Sigmoid colon (tissue), 7 donors: ENCODE data around the gene UBL4B. TPM values are rescaled to one million over a fixed set of nuclear protein-coding genes. Genes with fewer than 3 reads are reported as not detected.

Experiments used
- DNase-seq: peaks from one replicate; pipeline ENCODE4 v3.0.0-alpha.2; 2019
- H3K27ac ChIP-seq, 4 donors: fragments of 200-600 bp; sonication (generic); one replicate each; pipeline ENCODE4 v1.5.1; 2016 to 2019; ENCODE audit warnings: mild to moderate bottlenecking in 1 of 4
- H3K27me3 ChIP-seq, 3 donors: fragments of 200-600 bp; sonication (generic); one replicate each; pipeline ENCODE4 v1.5.1; 2019; ENCODE audit warnings: mild to moderate bottlenecking in 1 of 3
- H3K36me3 ChIP-seq, 4 donors: fragments of 200-600 bp; sonication (generic); one replicate each; pipeline ENCODE4 v1.5.1; 2016 to 2019
- H3K4me1 ChIP-seq, 4 donors: fragments of 200-600 bp; sonication (generic); one replicate each; pipeline ENCODE4 v1.5.1; 2017 to 2019
- H3K4me3 ChIP-seq, 4 donors: fragments of 200-600 bp; sonication (generic); one replicate each; pipeline ENCODE4 v1.5.1; 2017 to 2019; ENCODE audit warnings: mild to moderate bottlenecking in 2 of 4, moderate library complexity in 1 of 4
- H3K9me3 ChIP-seq, 4 donors: fragments of 200-600 bp in 3 of 4; sonication (generic) in 3 of 4; one replicate each; pipeline versions ENCODE4 v1.5.1 to v1.6.1; 2013 to 2019
- EP300 ChIP-seq, 4 donors: sonication (generic); formaldehyde crosslinking; IDR thresholded peaks; one replicate each; pipeline ENCODE4 v1.6.1; 2017; ENCODE audit warnings: antibody characterized with exemption in 4 of 4
- POLR2A ChIP-seq, 2 donors: fragments of 450-650 bp; IDR thresholded peaks; one replicate each; pipeline ENCODE4 v1.6.1; 2016; ENCODE audit warnings: antibody characterized with exemption in 2 of 2, mild to moderate bottlenecking in 2 of 2, moderate library complexity in 2 of 2
- POLR2AphosphoS5 ChIP-seq, 4 donors: sonication (generic); formaldehyde crosslinking; IDR thresholded peaks; one replicate each; pipeline ENCODE4 v1.6.1; 2017; ENCODE audit warnings: antibody characterized with exemption in 4 of 4
- WGBS, 2 donors: extraction: QIAGEN DNeasy Blood & Tissue Kit; methylation state at CpG; one replicate each; pipeline ENCODE4 v1.1.7; 2013; 5-methylcytosine and 5-hydroxymethylcytosine counted together
- intact Hi-C: fragments of 100-400 bp; cut with DNase I; formaldehyde crosslinking; loops from one replicate; pipeline ENCODE4 v1.15.1; 2023
- polyA plus RNA-seq, 3 donors: library from polyadenylated mRNA; stranded (reverse); fragments of 200-250 nt; gene quantifications; one replicate each; pipeline ENCODE4 v1.2.3, GENCODE V29; 2013
- total RNA-seq, 4 donors: library from RNA; depleted of rRNA; stranded (reverse); fragments of >200 nt; gene quantifications; one replicate each; pipeline ENCODE4 v1.1.0, GENCODE V29; 2016
- TF ChIP-seq, protein P1 (sequence below), 4 experiments: fragments of 450-650 bp in 3 of 4; fragments of 200-600 bp in 1 of 4; IDR thresholded peaks; one replicate each; pipeline ENCODE4 v1.5.1; 2016 to 2019; ENCODE audit warnings: antibody characterized with exemption in 4 of 4, mild to moderate bottlenecking in 3 of 4, moderate library complexity in 2 of 4
- donor health status: healthy with polysubstance abuse.
- donor health status: Bipolar disorder and iron deficiency.
- donor health status: healthy.

UBL4B gene
- total and polyA plus RNA-seq, 7 donors: 0.06 to 0.33 TPM; not detected in 5

- DNase-seq: no peak
- Histone ChIP-seq H3K4me1 (peaks cover 0 to 14% (median 11%) of the 10 kb centered on the region in 4 donors), H3K27me3 (peaks cover 0 to 9% (median 0%) of the 10 kb centered on the region in 3 donors), H3K36me3 (no peaks in the 10 kb centered on the region), H3K9me3 (no peaks in the 10 kb centered on the region), H3K4me3 (no peak overlapping the region), H3K27ac (no peak overlapping the region)
- WGBS, 2 donors: 46 to 58% methylated on average over 15 of the region's 15 CpGs
- TF ChIP-seq EP300 (IDR thresholded peaks at IDR 0.05): no peak
- TF ChIP-seq, protein P1, sequence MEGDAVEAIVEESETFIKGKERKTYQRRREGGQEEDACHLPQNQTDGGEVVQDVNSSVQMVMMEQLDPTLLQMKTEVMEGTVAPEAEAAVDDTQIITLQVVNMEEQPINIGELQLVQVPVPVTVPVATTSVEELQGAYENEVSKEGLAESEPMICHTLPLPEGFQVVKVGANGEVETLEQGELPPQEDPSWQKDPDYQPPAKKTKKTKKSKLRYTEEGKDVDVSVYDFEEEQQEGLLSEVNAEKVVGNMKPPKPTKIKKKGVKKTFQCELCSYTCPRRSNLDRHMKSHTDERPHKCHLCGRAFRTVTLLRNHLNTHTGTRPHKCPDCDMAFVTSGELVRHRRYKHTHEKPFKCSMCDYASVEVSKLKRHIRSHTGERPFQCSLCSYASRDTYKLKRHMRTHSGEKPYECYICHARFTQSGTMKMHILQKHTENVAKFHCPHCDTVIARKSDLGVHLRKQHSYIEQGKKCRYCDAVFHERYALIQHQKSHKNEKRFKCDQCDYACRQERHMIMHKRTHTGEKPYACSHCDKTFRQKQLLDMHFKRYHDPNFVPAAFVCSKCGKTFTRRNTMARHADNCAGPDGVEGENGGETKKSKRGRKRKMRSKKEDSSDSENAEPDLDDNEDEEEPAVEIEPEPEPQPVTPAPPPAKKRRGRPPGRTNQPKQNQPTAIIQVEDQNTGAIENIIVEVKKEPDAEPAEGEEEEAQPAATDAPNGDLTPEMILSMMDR (IDR thresholded peaks at IDR 0.05): peak; percentile 40 to 74 (median 62)
- intact Hi-C loops: loop anchor here (2.0 kb wide), 1 partner anchor 19 kb away; no protein-coding TSS in a partner anchor
Observed at GRCh38 chr1:110087812-110088738, 24.2 kb upstream of the UBL4B start.

DNA sequence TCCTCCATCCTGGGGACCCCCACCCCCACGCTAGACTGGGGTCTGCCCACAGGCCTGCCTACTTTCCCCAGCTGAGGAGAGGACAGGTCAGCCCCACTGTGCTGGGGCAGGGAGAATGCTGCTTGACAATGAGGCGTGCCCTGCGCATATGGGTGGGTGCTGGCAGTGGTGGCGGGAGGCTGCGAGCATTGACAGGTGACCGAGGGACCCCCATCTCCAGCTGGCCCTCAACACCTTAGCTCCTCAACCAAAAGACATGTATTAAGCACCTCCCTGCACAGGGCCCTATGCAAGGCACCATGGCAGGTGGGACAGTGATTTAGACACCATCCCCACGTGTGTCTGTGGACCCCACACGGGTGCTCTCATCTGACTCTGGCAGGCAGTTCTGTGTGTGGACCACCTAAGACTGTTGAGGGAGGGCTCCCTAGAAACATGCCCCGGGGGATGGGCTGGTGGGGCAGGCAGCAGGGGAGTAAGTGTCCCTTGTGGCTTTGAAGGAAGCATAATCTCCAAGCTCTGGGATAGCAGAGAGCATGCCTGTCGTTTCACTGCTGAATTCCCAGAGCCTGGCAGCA, 23.4 kb upstream of the UBL4B start:
- peaks cover 0 to 7% (median 4%) of the 10 kb centered on the region in 4 donors for H3K4me1 ChIP-seq
- 75 to 81% methylated on average over 10 of the region's 10 CpGs for WGBS, 2 donors

GRCh38 chr1:110089561-110090275, 22.5 kb upstream of the UBL4B start:
- Histone ChIP-seq H3K27ac (no peak overlapping the region), H3K27me3 (no peaks in the 10 kb centered on the region), H3K36me3 (no peaks in the 10 kb centered on the region), H3K9me3 (no peaks in the 10 kb centered on the region), H3K4me3 (no peak overlapping the region), H3K4me1 (peaks cover 0 to 6% (median 0%) of the 10 kb centered on the region in 4 donors)
- TF ChIP-seq POLR2AphosphoS5 (IDR thresholded peaks at IDR 0.05) (no peak), EP300 (IDR thresholded peaks at IDR 0.05) (no peak), POLR2A (IDR thresholded peaks at IDR 0.05) (no peak)
- TF ChIP-seq, protein P1 (IDR thresholded peaks at IDR 0.05): no peak
- intact Hi-C loops: loop anchor here (1.0 kb wide), 1 partner anchor 30 kb away; no protein-coding TSS in a partner anchor
- DNase-seq: no peak
- WGBS, 2 donors: 61 to 62% methylated on average over 7 of the region's 7 CpGs

More for the DNA sequence above, 23.4 kb upstream of the UBL4B start:
- Histone ChIP-seq H3K36me3 (no peaks in the 10 kb centered on the region), H3K4me3 (no peak overlapping the region), H3K9me3 (no peaks in the 10 kb centered on the region), H3K27me3 (peaks cover 0 to 2% (median 0%) of the 10 kb centered on the region in 3 donors), H3K27ac (no peak overlapping the region)
- intact Hi-C loops: loop anchor here (1.0 kb wide), 1 partner anchor 30 kb away; no protein-coding TSS in a partner anchor
- TF ChIP-seq EP300 (IDR thresholded peaks at IDR 0.05) (no peak), POLR2A (IDR thresholded peaks at IDR 0.05) (no peak), POLR2AphosphoS5 (IDR thresholded peaks at IDR 0.05) (no peak)
- TF ChIP-seq, protein P1 (IDR thresholded peaks at IDR 0.05): no peak
- no peak for DNase-seq

DNA sequence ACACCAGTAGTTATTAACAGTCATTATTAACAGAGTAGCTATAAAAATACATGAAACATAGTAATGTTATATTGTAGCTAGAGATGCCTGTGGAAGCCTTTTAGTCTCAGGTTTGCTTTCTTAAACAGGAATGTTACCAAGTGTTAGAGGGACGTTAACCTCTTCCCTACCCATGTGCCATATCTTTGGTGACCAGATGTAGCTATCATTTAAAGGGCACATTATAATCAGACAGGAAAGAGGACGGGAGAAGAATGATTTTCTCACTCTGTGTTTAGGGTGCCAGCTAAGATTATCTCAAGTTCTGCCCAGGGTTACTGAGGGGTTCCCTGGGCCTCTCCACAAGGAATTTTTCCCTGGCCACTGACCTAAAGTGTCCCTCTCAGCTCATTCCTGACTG, 20.9 kb upstream of the UBL4B start:
- intact Hi-C loops: no loop called here
- Histone ChIP-seq H3K27ac (no peak overlapping the region), H3K36me3 (no peaks in the 10 kb centered on the region), H3K4me1 (no peaks in the 10 kb centered on the region), H3K4me3 (no peak overlapping the region), H3K9me3 (no peaks in the 10 kb centered on the region), H3K27me3 (no peaks in the 10 kb centered on the region)
- 59 to 69% methylated on average over 2 of the region's 2 CpGs for WGBS, 2 donors
- no peak for DNase-seq
- TF ChIP-seq POLR2A (IDR thresholded peaks at IDR 0.05): no peak
- TF ChIP-seq, protein P1 (IDR thresholded peaks at IDR 0.05): no peak
- TF ChIP-seq POLR2AphosphoS5 (IDR thresholded peaks at IDR 0.05): no peak
